Stimulated activated CD4-positive, alpha-beta T cell treated with anti-CD3 and anti-CD28 coated beads, Interleukin-2, amount 100 ng/mL, for 4 hours (primary cell): ENCODE results near the gene ADISSP.

Experiments
- DNase-seq: peaks from one replicate; pipeline ENCODE4 v3.0.0-alpha.2; 2020; ENCODE audit warnings: low read depth

Gene ADISSP

DNA sequence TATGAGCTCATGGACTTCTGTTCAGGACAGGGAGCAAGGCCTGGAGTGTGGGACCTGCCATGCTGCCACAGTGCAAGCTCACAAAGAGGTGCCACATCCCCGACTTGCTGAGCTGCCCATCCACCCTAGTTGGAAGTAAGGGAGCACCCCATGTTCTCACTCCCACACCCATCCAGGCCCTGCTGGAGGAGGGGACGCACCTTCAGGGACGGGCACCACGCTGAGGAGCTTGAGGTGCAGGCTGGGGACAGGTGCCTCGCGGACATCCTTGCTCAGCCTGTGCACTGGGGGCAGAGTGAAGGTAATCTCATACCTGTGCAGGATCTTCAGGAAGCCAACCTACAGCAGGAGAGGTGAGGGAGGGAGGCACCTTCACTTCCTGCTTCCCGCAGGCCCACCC, 12.3 kb downstream of the ADISSP start:
- DNase-seq = no peak

GRCh38 chr20:3754276-3754630, 13.3 kb downstream of the ADISSP start:
- DNase-seq = no peak

DNA sequence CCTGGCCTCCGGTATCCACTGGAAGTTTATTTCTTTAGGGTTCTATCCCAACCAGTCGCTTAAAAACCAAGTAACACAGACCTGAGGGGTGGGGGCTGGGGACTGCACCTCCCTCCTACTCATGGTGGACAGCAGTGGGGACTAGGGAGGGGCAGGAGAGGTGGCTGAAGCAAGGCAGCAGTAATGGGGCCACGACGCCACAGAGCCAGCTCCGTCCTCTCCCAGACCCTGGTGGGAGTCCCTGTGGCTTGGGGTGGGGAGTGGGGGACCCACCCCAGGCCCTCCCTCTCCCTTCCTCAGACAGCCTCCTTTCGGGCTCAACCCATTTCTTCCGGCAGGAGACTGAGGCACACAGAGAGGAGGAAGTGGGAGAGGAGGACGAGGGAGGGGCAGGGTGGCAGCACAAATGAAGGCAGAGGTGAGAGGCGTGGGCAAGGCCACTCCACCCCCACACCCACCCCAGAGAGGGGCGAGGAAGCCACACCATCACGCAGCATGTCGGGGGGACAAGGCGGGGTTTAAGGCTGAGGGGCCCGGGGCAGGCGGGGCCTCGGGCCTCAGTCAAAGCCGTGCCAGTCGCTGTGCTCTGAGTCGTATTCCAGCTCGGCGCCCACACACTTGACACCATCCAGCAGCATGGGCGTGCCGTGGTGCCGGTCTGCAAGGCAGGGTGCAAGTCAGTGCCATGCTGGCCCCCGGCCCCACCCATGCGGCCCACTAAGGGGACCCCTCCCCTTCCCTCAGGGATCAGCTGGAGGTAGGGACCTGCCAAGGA, 13.9 kb downstream of the ADISSP start:
- no peak for DNase-seq

- DNase-seq = peak; percentile 34
These were observed 14.5 kb downstream of the ADISSP start for GRCh38 chr20:3753098-3753497.

DNA sequence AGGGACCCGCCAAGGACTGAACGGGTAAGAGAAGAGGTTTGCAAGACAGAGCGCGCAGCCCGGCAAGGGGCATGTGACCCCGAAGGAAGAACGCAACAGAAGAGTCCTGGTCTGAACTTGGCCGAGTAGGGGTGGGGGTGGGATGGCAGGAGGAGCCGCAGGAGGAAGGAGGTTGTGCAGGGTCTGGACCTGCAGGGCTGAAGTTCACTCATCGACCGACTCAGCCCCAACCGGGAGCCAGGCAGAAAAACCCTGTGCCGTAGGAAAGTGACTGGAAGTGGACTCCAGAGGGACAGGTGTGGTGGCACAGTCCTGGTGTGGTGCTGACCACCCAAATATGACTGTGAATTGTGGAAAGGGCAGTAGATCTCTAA, 15.2 kb downstream of the ADISSP start:
- DNase-seq = no peak

DNA sequence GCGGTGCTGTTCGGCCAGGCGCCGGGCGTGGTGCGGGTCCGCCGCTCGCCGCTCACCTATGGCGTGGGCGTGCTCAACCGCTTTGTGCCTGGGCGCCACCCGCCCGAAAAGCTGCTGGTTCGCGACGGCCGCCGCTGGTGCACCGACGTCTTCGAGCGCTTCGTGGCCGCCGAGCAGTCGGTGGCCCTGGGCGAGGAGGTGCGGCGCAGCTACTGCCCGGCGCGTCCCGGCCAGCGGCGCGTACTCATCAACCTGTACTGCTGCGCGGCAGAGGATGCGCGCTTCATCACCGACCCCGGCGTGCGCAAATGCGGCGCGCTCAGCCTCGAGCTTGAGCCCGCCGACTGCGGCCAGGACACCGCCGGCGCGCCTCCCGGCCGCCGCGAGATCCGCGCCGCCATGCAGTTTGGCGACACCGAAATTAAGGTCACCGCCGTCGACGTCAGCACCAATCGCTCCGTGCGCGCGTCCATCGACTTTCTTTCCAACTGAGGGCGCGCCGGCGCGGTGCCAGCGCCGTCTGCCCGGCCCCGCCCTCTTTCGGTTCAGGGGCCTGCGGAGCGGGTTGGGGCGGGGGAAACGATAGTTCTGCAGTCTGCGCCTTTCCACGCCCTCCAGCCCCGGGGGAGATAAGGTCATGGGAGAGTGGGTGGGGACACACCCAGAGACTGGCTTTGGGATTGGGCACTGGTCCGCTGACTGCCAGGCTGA, 15.7 kb downstream of the ADISSP start:
- peak; percentile 31 for DNase-seq

- no peak for DNase-seq
These were observed 16.3 kb downstream of the ADISSP start for GRCh38 chr20:3751305-3751674.

- no peak for DNase-seq
These were observed 17.6 kb downstream of the ADISSP start for GRCh38 chr20:3749689-3750531.

GRCh38 chr20:3749087-3749688, 18.4 kb downstream of the ADISSP start:
- DNase-seq = no peak

DNA sequence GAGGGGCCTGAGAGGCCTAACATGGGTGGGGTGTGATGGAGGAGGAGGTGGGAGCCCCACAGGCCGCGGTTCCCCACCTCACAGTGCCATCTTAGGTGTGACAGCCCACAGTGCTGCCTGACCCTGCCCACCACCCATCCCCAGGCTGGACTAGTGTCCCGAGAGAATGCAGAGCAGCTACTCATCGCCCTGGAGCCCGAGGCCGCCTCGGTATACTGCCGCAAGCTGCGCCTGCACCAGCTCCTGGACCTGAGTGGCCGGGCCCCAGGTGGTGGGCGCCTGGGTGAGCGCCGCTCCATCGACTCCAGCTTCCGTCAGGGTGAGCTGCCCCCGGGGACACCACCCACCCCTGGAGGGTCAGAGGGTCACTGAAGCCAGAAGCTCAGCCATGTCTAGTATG, 19.5 kb downstream of the ADISSP start:
- DNase-seq = no peak

- no peak for DNase-seq
These were observed 20.1 kb downstream of the ADISSP start for GRCh38 chr20:3747471-3747870.

GRCh38 chr20:3745686-3746173, 21.8 kb downstream of the ADISSP start:
- no peak for DNase-seq

GRCh38 chr20:3744806-3745685, 22.5 kb downstream of the ADISSP start:
- peak; percentile 71 for DNase-seq

GRCh38 chr20:3744037-3744436, 23.5 kb downstream of the ADISSP start:
- DNase-seq = no peak

- no peak for DNase-seq
These were observed 24.3 kb downstream of the ADISSP start for GRCh38 chr20:3743251-3743650.

DNA sequence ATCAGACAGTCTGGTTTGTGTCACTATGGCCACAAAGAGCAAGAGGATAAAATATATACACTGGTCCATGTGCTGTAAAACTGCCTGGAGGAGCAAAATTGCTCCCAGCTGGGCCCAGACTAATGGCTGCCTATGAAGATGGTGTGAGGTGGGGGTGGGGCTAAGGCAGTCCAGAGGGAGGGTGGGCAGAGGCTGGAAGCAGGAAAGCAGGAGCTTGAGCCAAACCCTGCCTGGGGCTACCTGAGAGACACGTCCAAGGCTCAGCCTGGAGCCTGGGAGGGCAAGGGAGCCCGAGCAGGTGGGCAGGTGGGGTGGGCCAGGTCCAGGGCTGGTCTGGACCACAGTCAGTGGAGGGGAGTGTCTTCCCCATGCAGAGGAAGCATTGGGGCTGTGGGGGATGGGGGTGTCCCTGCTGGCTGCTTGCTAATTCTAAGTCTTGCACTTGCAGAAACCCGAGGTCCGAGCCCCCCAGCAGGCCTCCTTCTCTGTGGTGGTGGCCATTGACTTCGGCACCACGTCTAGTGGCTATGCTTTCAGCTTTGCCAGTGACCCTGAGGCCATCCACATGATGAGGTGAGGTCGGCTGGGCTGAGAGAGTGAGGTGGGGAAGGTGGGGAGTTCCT, 25.6 kb downstream of the ADISSP start:
- no peak for DNase-seq

GRCh38 chr20:3740615-3741301, 26.8 kb downstream of the ADISSP start:
- no peak for DNase-seq

- no peak for DNase-seq
These were observed 27.6 kb downstream of the ADISSP start for GRCh38 chr20:3739926-3740451.

DNA sequence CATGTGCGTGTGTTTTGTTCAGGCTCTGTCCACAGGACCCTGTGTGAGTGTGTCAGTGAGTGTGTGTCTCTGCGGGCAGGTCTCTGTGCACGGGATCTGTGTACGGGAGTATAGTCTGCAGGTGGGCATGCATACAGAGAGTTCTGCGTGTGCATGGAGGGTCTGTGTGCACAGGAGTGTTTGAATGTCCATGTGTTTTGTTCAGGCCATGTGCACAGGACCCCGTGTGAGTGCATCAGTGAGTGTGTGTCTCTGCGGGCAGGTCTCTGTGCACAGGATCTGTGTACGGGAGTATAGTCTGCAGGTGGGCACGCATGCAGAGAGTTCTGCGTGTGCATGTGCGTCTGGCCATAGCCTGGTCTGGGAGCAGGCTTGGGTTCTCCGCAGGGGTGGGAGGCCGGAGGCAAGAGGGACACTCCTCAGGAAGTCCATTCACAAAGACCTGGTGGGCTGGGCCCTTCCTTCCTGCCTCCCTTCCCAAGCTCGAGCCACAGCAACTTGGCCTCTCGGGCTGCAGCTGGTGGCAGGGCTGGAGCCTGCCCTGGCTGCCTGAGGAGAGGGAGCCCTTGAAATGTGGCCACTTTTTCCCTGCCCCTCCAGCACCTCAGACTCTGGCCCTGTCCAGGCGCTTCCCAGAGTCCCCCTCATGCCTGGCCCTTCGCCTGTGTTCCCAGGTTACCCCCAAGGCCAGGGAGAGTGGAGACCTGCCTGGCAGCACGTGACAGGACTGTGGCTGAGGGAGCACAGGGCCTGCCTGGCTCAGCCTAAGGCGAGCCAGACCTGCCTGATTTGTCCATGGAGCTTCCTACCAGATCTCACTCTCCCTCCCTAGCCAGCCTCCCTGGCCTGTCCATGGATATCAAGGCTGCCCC, 28.3 kb downstream of the ADISSP start:
- DNase-seq = no peak
